ENCODE data around the gene NHERF1. TPM values are rescaled to one million over a fixed set of nuclear protein-coding genes. Genes with fewer than 3 reads are reported as not detected.

NHERF1 gene
- total RNA-seq, 4 donors from 2014 or later: 8.9 to 12.1 (median 11.0) TPM

- 92% methylated on average over 8 of the region's 8 CpGs for WGBS
- H3K36me3 ChIP-seq: no peaks in the 10 kb centered on the region
- no peak overlapping the region for H3K4me3 ChIP-seq
- peaks cover 0 to 30% (median 0%) of the 10 kb centered on the region in 4 donors for H3K27me3 ChIP-seq
- H3K27ac ChIP-seq (replicated peaks in 1 of 4): no peak overlapping the region
- H3K9me3 ChIP-seq: no peaks in the 10 kb centered on the region
- intact Hi-C loops (cut with DNase I): no loop called here
- TF ChIP-seq POLR2AphosphoS5 (IDR thresholded peaks at IDR 0.05) (no peak), EP300 (IDR thresholded peaks at IDR 0.05) (no peak), POLR2A (IDR thresholded peaks at IDR 0.05; ENCODE audit: low read depth) (no peak), CTCF (IDR thresholded peaks at IDR 0.05) (no peak)
- no peak for DNase-seq (ENCODE audit: extremely low spot score)
- H3K4me1 ChIP-seq: no peaks in the 10 kb centered on the region
Observed at GRCh38 chr17:74704544-74704943, 43.9 kb upstream of the NHERF1 start.

GRCh38 chr17:74711058-74711824, 37.2 kb upstream of the NHERF1 start:
- Histone ChIP-seq H3K36me3 (no peaks in the 10 kb centered on the region), H3K27ac (replicated peaks in 1 of 4) (no peak overlapping the region), H3K27me3 (peaks cover 0 to 57% (median 0%) of the 10 kb centered on the region in 4 donors), H3K4me3 (no peak overlapping the region), H3K9me3 (no peaks in the 10 kb centered on the region), H3K4me1 (no peaks in the 10 kb centered on the region)
- TF ChIP-seq POLR2AphosphoS5 (IDR thresholded peaks at IDR 0.05) (no peak), POLR2A (IDR thresholded peaks at IDR 0.05; ENCODE audit: low read depth) (no peak), EP300 (IDR thresholded peaks at IDR 0.05) (no peak)
- intact Hi-C loops (cut with DNase I): no loop called here
- WGBS: 57% methylated on average over 12 of the region's 12 CpGs
- DNase-seq (ENCODE audit: extremely low spot score): no peak

- TF ChIP-seq POLR2AphosphoS5 (IDR thresholded peaks at IDR 0.05): no peak
- TF ChIP-seq EP300 (IDR thresholded peaks at IDR 0.05): no peak
- no peak for TF ChIP-seq CTCF (IDR thresholded peaks at IDR 0.05)
- TF ChIP-seq POLR2A (IDR thresholded peaks at IDR 0.05; ENCODE audit: low read depth): no peak
- Histone ChIP-seq H3K27me3 (peaks cover 0 to 52% (median 0%) of the 10 kb centered on the region in 4 donors), H3K27ac (replicated peaks in 1 of 4) (no peak overlapping the region), H3K4me3 (peak overlapping the region in 1 of 4 donors; percentile 9), H3K36me3 (no peaks in the 10 kb centered on the region), H3K4me1 (no peaks in the 10 kb centered on the region), H3K9me3 (no peaks in the 10 kb centered on the region)
- 65% methylated on average over 7 of the region's 7 CpGs for WGBS
- intact Hi-C loops (cut with DNase I): no loop called here
- DNase-seq (ENCODE audit: extremely low spot score): no peak
Observed at GRCh38 chr17:74712301-74712700, 36.1 kb upstream of the NHERF1 start.

GRCh38 chr17:74712756-74713155, 35.7 kb upstream of the NHERF1 start, which contains the start of gene CD300LF:
Gene CD300LF (minus strand): TSS chr17:74712923. CDS start chr17:74712866, 57 bp downstream.
- H3K27ac ChIP-seq (replicated peaks in 1 of 4): no peak within 1 kb of the TSS
- H3K9me3 ChIP-seq: no peaks in the 10 kb centered on the region
- H3K4me1 ChIP-seq: no peaks in the 10 kb centered on the region
- intact Hi-C loops (cut with DNase I): no loop called here
- H3K4me3 ChIP-seq: peak within 1 kb of the TSS in 1 of 4 donors; percentile 9
- 62% methylated on average over 8 of the region's 8 CpGs for WGBS
- no peak for TF ChIP-seq CTCF (IDR thresholded peaks at IDR 0.05)
- TF ChIP-seq POLR2AphosphoS5 (IDR thresholded peaks at IDR 0.05): no peak
- no peak for TF ChIP-seq EP300 (IDR thresholded peaks at IDR 0.05)
- no peak for TF ChIP-seq POLR2A (IDR thresholded peaks at IDR 0.05; ENCODE audit: low read depth)
- no peak for DNase-seq (ENCODE audit: extremely low spot score)
- peaks cover 0 to 52% (median 0%) of the 10 kb centered on the region in 4 donors for H3K27me3 ChIP-seq
- no peaks in the 10 kb centered on the region for H3K36me3 ChIP-seq

- TF ChIP-seq POLR2A (IDR thresholded peaks at IDR 0.05; ENCODE audit: low read depth) (no peak), POLR2AphosphoS5 (IDR thresholded peaks at IDR 0.05) (no peak), CTCF (IDR thresholded peaks at IDR 0.05) (no peak), EP300 (IDR thresholded peaks at IDR 0.05) (no peak)
- DNase-seq (ENCODE audit: extremely low spot score): no peak
- intact Hi-C loops (cut with DNase I): no loop called here
- no peak overlapping the region for H3K27ac ChIP-seq (replicated peaks in 1 of 4)
- no peaks in the 10 kb centered on the region for H3K4me1 ChIP-seq
- no peak overlapping the region for H3K4me3 ChIP-seq
- no peaks in the 10 kb centered on the region for H3K9me3 ChIP-seq
- peaks cover 0 to 52% (median 0%) of the 10 kb centered on the region in 4 donors for H3K27me3 ChIP-seq
- 76% methylated on average over 12 of the region's 12 CpGs for WGBS
- no peaks in the 10 kb centered on the region for H3K36me3 ChIP-seq
Observed at GRCh38 chr17:74713171-74713755, 35.2 kb upstream of the NHERF1 start.
